Prostate gland (tissue), 2 donors: Measurements from ENCODE around the gene GABRG3.

Experiments
- POLR2A ChIP-seq: fragments of 450-650 bp; IDR thresholded peaks from one replicate; pipeline ENCODE4 v1.6.1; 2016; ENCODE audit warnings: antibody characterized with exemption, mild to moderate bottlenecking
- POLR2AphosphoS5 ChIP-seq: sonication (generic); formaldehyde crosslinking; IDR thresholded peaks from one replicate; pipeline ENCODE4 v1.6.1; 2017; ENCODE audit warnings: antibody characterized with exemption
- TF ChIP-seq, protein P1 (sequence below), 4 experiments: fragments of 200-600 bp in 2 of 4; fragments of 450-650 bp in 2 of 4; sonication (generic) in 2 of 4; IDR thresholded peaks; 1 replicate in 3 of 4; 2 replicates in 1 of 4; pipeline ENCODE4 v1.5.1; 2016 to 2019; ENCODE audit warnings: antibody characterized with exemption in 4 of 4, mild to moderate bottlenecking in 2 of 4, moderate library complexity in 2 of 4

DNA sequence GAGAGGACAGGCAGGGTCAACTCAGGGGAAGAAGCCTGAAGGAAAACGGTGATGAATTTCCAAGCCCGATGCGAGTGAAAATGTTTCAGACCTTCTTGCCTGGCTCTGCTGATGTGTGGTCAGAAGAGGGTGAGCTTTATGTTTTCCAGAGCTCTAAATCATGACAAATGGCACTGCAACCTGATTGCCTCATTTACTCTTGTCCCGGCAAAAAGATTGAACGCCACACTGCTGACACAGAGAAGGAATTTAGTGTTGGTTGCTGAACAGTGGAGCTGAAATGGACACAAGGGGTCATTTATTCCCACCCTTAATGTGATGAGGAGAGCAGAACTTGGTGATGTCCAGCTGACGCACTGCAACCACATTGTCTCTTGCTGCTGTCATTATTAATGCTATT, 36.1 kb upstream of the GABRG3 start:
- TF ChIP-seq, protein P1, sequence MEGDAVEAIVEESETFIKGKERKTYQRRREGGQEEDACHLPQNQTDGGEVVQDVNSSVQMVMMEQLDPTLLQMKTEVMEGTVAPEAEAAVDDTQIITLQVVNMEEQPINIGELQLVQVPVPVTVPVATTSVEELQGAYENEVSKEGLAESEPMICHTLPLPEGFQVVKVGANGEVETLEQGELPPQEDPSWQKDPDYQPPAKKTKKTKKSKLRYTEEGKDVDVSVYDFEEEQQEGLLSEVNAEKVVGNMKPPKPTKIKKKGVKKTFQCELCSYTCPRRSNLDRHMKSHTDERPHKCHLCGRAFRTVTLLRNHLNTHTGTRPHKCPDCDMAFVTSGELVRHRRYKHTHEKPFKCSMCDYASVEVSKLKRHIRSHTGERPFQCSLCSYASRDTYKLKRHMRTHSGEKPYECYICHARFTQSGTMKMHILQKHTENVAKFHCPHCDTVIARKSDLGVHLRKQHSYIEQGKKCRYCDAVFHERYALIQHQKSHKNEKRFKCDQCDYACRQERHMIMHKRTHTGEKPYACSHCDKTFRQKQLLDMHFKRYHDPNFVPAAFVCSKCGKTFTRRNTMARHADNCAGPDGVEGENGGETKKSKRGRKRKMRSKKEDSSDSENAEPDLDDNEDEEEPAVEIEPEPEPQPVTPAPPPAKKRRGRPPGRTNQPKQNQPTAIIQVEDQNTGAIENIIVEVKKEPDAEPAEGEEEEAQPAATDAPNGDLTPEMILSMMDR (IDR thresholded peaks at IDR 0.05), result no peak
- TF ChIP-seq POLR2A (no peak), POLR2AphosphoS5 (no peak)
